HepG2 (cell line): ENCODE data around the gene RNU4-1. TPM values are rescaled to one million over a fixed set of nuclear protein-coding genes. Genes with fewer than 3 reads are reported as not detected.
A peak's percentile ranks its signal among the peaks of the same experiment; 100 is the strongest.

Source experiments
- ARID5B ChIP-seq: IDR thresholded peaks from 2 replicates; pipeline ENCODE4 v1.4.0; 2020; ENCODE audit warnings: mild to moderate bottlenecking, missing genetic modification reagents
- DNMT3B ChIP-seq: conservative IDR thresholded peaks from 2 replicates; pipeline ENCODE4 v1.6.1; 2016; ENCODE audit warnings: missing biosample characterization, control low read depth
- HNF1A ChIP-seq, 2 experiments: sonication (generic) in 1 of 2; formaldehyde crosslinking in 1 of 2; IDR thresholded peaks; 2 replicates each; pipeline versions ENCODE4 v1.4.0 to v1.6.1; 2016 to 2020; ENCODE audit warnings: borderline replicate concordance in 1 of 2, low read depth in 1 of 2, mild to moderate bottlenecking in 1 of 2, missing genetic modification reagents in 1 of 2
- TP53 ChIP-seq: sonication (generic); formaldehyde crosslinking; conservative IDR thresholded peaks from 2 replicates; pipeline ENCODE4 v1.4.0; 2020; ENCODE audit warnings: missing genetic modification reagents
- ZBTB20 ChIP-seq: sonication (generic); formaldehyde crosslinking; IDR thresholded peaks from 2 replicates; pipeline ENCODE4 v1.8.1; 2023; ENCODE audit warnings: missing genetic modification reagents, low read depth, mild to moderate bottlenecking, borderline replicate concordance
- ZFYVE20 ChIP-seq: sonication (generic); formaldehyde crosslinking; IDR thresholded peaks from 2 replicates; pipeline ENCODE4 v1.8.0; 2023; ENCODE audit warnings: low read depth, mild to moderate bottlenecking, moderate library complexity, missing genetic modification reagents, borderline replicate concordance
- polyA plus RNA-seq, 8 experiments: library from polyadenylated mRNA; depleted of rRNA in 3 of 8; stranded (reverse) in 7 of 8; unstranded in 1 of 8; fragments of >200 nt; fragmentation: Illumina TruSeq in 4 of 8; extraction: Trizol in 4 of 8; gene quantifications; 2 replicates each; pipeline versions ENCODE4 v1.2.1 to v1.2.3, GENCODE V29; 2011 to 2016; ENCODE audit warnings: low read depth in 4 of 8, missing spikeins in 1 of 8, mixed read lengths in 1 of 8; ENCODE audit not compliant: insufficient read depth in 1 of 8
- total RNA-seq, 5 experiments: library from RNA; depleted of rRNA; stranded (reverse); fragments of >200 nt; fragmentation: Illumina TruSeq; extraction: Trizol; gene quantifications; 2 replicates each; pipeline ENCODE4 v1.2.3, GENCODE V29; 2016; ENCODE audit warnings: low read depth in 1 of 5

Gene RNU4-1
- total and polyA plus RNA-seq, 2 of the 13 experiments (the other 11 are each of a cell fraction or from before 2014, with no cell fraction given): 7,407 TPM; not detected in 1

GRCh38 chr12:120266180-120266870 lies 26.7 kb downstream of the RNU4-1 start (continued):
- TF ChIP-seq HNF1A (IDR thresholded peaks at IDR 0.05; ENCODE audit: low read depth) (no peak), HNF1A (CRISPR knock-in tag; IDR thresholded peaks at IDR 0.05; ENCODE audit: borderline replicate concordance) (no peak), ZBTB20 (CRISPR knock-in tag) (no peak), TP53 (CRISPR knock-in tag) (no peak), DNMT3B (CRISPR knock-in tag) (no peak), ARID5B (CRISPR knock-in tag) (0 out of 2 replicates have a peak, but pooled peaks have one; percentile 4), ZFYVE20 (CRISPR knock-in tag) (no peak)
